ENCODE results near the gene PIP5KL1. TPM values are rescaled to one million over a fixed set of nuclear protein-coding genes. Genes with fewer than 3 reads are reported as not detected.

PIP5KL1 gene
- polyA plus RNA-seq, 1 donor (not counting 4 experiments of a cell fraction or from before 2014, with no cell fraction given) = 4.4 TPM

GRCh38 chr9:127909839-127910273, 20.7 kb downstream of the PIP5KL1 start:
- TF ChIP-seq CTCF (optimal IDR thresholded peaks at IDR 0.05 in 1 of 3, IDR thresholded peaks at IDR 0.05 in 1 of 3, conservative IDR thresholded peaks at IDR 0.05 in 1 of 3; ENCODE audit: extremely low read depth in 1 of 3, insufficient read depth in 2 of 3, low read length in 3 of 3) = no peak
- no peak for TF ChIP-seq EZH2 (IDR thresholded peaks at IDR 0.05; ENCODE audit: low read length)
- Histone ChIP-seq H3K27me3 (ENCODE audit: control insufficient read depth, extremely low read depth, insufficient read depth, low read length) (no peaks in the 10 kb centered on the region), H3K4me3 (ENCODE audit: control insufficient read depth in 2 of 3, extremely low read depth in 1 of 3, insufficient read depth in 2 of 3, low read depth in 1 of 3, low read length in 3 of 3) (no peak overlapping the region), H3K79me2 (ENCODE audit: control insufficient read depth, insufficient read depth, low read length) (no peaks in the 10 kb centered on the region), H3K4me2 (ENCODE audit: control insufficient read depth, extremely low read depth, insufficient read depth, low read depth, low read length) (no peak overlapping the region), H3K9me1 (ENCODE audit: control insufficient read depth, extremely low read depth, insufficient read depth, low read length) (no peaks in the 10 kb centered on the region), H2AFZ (ENCODE audit: control insufficient read depth, low read length) (no peak overlapping the region), H3K4me1 (ENCODE audit: control insufficient read depth, extremely low read depth, insufficient read depth, low read length) (no peaks in the 10 kb centered on the region), H3K36me3 (ENCODE audit: control insufficient read depth in 2 of 2, extremely low read depth in 1 of 2, insufficient read depth in 2 of 2, low read length in 2 of 2) (peaks cover 0 to 4% of the 10 kb centered on the region in 2 experiments), H3K9ac (ENCODE audit: control insufficient read depth, extremely low read depth, insufficient read depth, low read length) (no peak overlapping the region), H4K20me1 (ENCODE audit: control insufficient read depth, extremely low read depth, insufficient read depth, low read length) (no peaks in the 10 kb centered on the region), H3K27ac (ENCODE audit: control insufficient read depth, insufficient read depth, low read length) (no peak overlapping the region), H3K9me3 (ENCODE audit: control insufficient read depth, low read depth, low read length) (no peaks in the 10 kb centered on the region)
- FAIRE-seq (no peak), DNase-seq (ENCODE audit: low read depth, low spot score) (no peak)
- dilution Hi-C loops (cut with MboI; ENCODE audit: extremely low pct_ligation_motif_present, low sequenced_read_pairs) = no loop called here

GRCh38 chr9:127908660-127908926, 22.0 kb downstream of the PIP5KL1 start:
- H3K36me3 ChIP-seq (ENCODE audit: control insufficient read depth in 2 of 2, extremely low read depth in 1 of 2, insufficient read depth in 2 of 2, low read length in 2 of 2) = peaks cover 0 to 4% of the 10 kb centered on the region in 2 experiments
- H3K27ac ChIP-seq (ENCODE audit: control insufficient read depth, insufficient read depth, low read length) = no peak overlapping the region
- no peaks in the 10 kb centered on the region for H3K9me3 ChIP-seq (ENCODE audit: control insufficient read depth, low read depth, low read length)
- no peak for TF ChIP-seq EZH2 (IDR thresholded peaks at IDR 0.05; ENCODE audit: low read length)
- TF ChIP-seq CTCF (optimal IDR thresholded peaks at IDR 0.05 in 1 of 3, IDR thresholded peaks at IDR 0.05 in 1 of 3, conservative IDR thresholded peaks at IDR 0.05 in 1 of 3; ENCODE audit: extremely low read depth in 1 of 3, insufficient read depth in 2 of 3, low read length in 3 of 3) = no peak
- H3K27me3 ChIP-seq (ENCODE audit: control insufficient read depth, extremely low read depth, insufficient read depth, low read length) = no peaks in the 10 kb centered on the region
- H3K4me3 ChIP-seq (ENCODE audit: control insufficient read depth in 2 of 3, extremely low read depth in 1 of 3, insufficient read depth in 2 of 3, low read depth in 1 of 3, low read length in 3 of 3) = no peak overlapping the region
- H3K4me1 ChIP-seq (ENCODE audit: control insufficient read depth, extremely low read depth, insufficient read depth, low read length) = no peaks in the 10 kb centered on the region
- no peak for FAIRE-seq
- H3K4me2 ChIP-seq (ENCODE audit: control insufficient read depth, extremely low read depth, insufficient read depth, low read depth, low read length) = no peak overlapping the region
- dilution Hi-C loops (cut with MboI; ENCODE audit: extremely low pct_ligation_motif_present, low sequenced_read_pairs) = no loop called here
- H3K9ac ChIP-seq (ENCODE audit: control insufficient read depth, extremely low read depth, insufficient read depth, low read length) = no peak overlapping the region
- no peaks in the 10 kb centered on the region for H3K9me1 ChIP-seq (ENCODE audit: control insufficient read depth, extremely low read depth, insufficient read depth, low read length)
- no peaks in the 10 kb centered on the region for H3K79me2 ChIP-seq (ENCODE audit: control insufficient read depth, insufficient read depth, low read length)
- DNase-seq (ENCODE audit: low read depth, low spot score) = no peak
- no peak overlapping the region for H2AFZ ChIP-seq (ENCODE audit: control insufficient read depth, low read length)
- no peaks in the 10 kb centered on the region for H4K20me1 ChIP-seq (ENCODE audit: control insufficient read depth, extremely low read depth, insufficient read depth, low read length)

Measured in keratinocyte (primary cell).